PC-3 (cell line): ENCODE results near the gene FAM53B.

ENCODE experiments used
- EZH2 ChIP-seq: fragments of 300-600 bp; sonication (generic); IDR thresholded peaks from one replicate; pipeline ENCODE4 v1.6.1; 2017; ENCODE audit warnings: antibody characterized with exemption, mild to moderate bottlenecking, low read length; ENCODE audit not compliant: unreplicated experiment
- EZH2phosphoT487 ChIP-seq: fragments of 300-600 bp; sonication (generic); IDR thresholded peaks from 2 replicates; pipeline ENCODE4 v1.6.1; 2018; ENCODE audit warnings: mild to moderate bottlenecking, antibody characterized with exemption, low read length, borderline replicate concordance
- TF ChIP-seq, protein P1 (sequence below): fragments of 300-600 bp; sonication (generic); conservative IDR thresholded peaks from 2 replicates; pipeline ENCODE4 v1.5.1; 2017; ENCODE audit warnings: antibody characterized with exemption, low read depth, mild to moderate bottlenecking, low read length

DNA sequence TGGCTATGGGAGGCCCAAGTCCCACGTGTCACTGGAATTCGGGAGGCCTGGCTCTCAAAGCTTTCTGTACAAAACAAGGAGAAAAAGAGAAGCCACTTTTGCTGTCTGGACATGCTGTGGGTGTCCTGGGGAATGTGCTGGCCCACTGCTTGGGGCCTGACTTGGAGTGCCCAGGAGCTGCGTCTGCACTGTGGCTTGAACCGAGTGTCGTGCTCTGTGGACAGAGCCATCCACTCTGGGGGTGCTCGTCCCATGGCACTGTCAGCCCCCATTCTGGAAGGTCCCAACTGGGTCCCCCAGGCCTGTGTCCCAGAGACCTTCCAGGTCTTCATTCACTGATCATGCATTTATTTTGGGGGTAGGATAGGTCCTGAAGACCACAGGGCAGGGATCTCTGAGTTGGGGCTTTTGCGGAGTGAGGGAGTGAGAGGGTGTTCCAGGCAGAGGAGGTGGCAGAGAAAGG, 144.6 kb downstream of the FAM53B start:
- TF ChIP-seq EZH2 (no peak), EZH2phosphoT487 (no peak)
- TF ChIP-seq, protein P1, sequence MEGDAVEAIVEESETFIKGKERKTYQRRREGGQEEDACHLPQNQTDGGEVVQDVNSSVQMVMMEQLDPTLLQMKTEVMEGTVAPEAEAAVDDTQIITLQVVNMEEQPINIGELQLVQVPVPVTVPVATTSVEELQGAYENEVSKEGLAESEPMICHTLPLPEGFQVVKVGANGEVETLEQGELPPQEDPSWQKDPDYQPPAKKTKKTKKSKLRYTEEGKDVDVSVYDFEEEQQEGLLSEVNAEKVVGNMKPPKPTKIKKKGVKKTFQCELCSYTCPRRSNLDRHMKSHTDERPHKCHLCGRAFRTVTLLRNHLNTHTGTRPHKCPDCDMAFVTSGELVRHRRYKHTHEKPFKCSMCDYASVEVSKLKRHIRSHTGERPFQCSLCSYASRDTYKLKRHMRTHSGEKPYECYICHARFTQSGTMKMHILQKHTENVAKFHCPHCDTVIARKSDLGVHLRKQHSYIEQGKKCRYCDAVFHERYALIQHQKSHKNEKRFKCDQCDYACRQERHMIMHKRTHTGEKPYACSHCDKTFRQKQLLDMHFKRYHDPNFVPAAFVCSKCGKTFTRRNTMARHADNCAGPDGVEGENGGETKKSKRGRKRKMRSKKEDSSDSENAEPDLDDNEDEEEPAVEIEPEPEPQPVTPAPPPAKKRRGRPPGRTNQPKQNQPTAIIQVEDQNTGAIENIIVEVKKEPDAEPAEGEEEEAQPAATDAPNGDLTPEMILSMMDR = no peak
